Activated CD4-positive, alpha-beta T cell treated with anti-CD3 and anti-CD28 coated beads, Interleukin-2, amount 10 ng/mL, durations not matched to agents 24 days and 14 days (primary cell): ENCODE results near the gene TH. TPM values are rescaled to one million over a fixed set of nuclear protein-coding genes. Genes with fewer than 3 reads are reported as not detected.
"Not testable (repeated sequence)": the region's sequence is repeated elsewhere in the genome, so short reads cannot be mapped to it uniquely, and the experiment has no call there.

Source experiments
- DNase-seq: peaks from one replicate; pipeline ENCODE4 v3.0.0; 2022
- H3K27ac Mint-ChIP-seq: one replicate; pipeline ENCODE4 v1.8.0; 2022; ENCODE audit warnings: mild to moderate bottlenecking, mixed read lengths
- H3K27me3 Mint-ChIP-seq: one replicate; pipeline ENCODE4 v1.8.0; 2022; ENCODE audit warnings: mixed read lengths
- H3K36me3 Mint-ChIP-seq: one replicate; pipeline ENCODE4 v1.8.0; 2022; ENCODE audit warnings: low read depth, mild to moderate bottlenecking, mixed read lengths
- H3K4me1 Mint-ChIP-seq: one replicate; pipeline ENCODE4 v1.8.0; 2021; ENCODE audit warnings: mixed read lengths
- H3K4me3 Mint-ChIP-seq: one replicate; pipeline ENCODE4 v1.8.0; 2022; ENCODE audit warnings: mild to moderate bottlenecking, moderate library complexity, mixed read lengths
- H3K9me3 Mint-ChIP-seq: one replicate; pipeline ENCODE4 v1.8.0; 2021; ENCODE audit warnings: mixed read lengths
- intact Hi-C: fragments of 100-400 bp; cut with micrococcal nuclease; formaldehyde crosslinking; loops from one replicate; pipeline ENCODE4 v1.15.1; 2023
- total RNA-seq: library from RNA; stranded (reverse); gene quantifications from 2 replicates; pipeline ENCODE4 v1.2.3, GENCODE V29; 2022

TH gene
- total RNA-seq, 1 donor from 2014 or later = not detected

- Mint-ChIP-seq H3K4me1 (no peaks in the 10 kb centered on the region), H3K36me3 (no peaks in the 10 kb centered on the region), H3K27me3 (no peaks in the 10 kb centered on the region), H3K9me3 (no peaks in the 10 kb centered on the region), H3K4me3 (no peak overlapping the region), H3K27ac (no peak overlapping the region)
- DNase-seq = no peak
- intact Hi-C loops = no loop called here
Observed at GRCh38 chr11:2182692-2183474, 11.3 kb upstream of the TH start.

- Mint-ChIP-seq H3K9me3 (no peaks in the 10 kb centered on the region), H3K4me3 (no peak overlapping the region), H3K4me1 (no peaks in the 10 kb centered on the region), H3K27ac (no peak overlapping the region), H3K36me3 (no peaks in the 10 kb centered on the region), H3K27me3 (no peaks in the 10 kb centered on the region)
- no peak for DNase-seq
- intact Hi-C loops = no loop called here
Observed at GRCh38 chr11:2182075-2182474, 10.5 kb upstream of the TH start.

DNA sequence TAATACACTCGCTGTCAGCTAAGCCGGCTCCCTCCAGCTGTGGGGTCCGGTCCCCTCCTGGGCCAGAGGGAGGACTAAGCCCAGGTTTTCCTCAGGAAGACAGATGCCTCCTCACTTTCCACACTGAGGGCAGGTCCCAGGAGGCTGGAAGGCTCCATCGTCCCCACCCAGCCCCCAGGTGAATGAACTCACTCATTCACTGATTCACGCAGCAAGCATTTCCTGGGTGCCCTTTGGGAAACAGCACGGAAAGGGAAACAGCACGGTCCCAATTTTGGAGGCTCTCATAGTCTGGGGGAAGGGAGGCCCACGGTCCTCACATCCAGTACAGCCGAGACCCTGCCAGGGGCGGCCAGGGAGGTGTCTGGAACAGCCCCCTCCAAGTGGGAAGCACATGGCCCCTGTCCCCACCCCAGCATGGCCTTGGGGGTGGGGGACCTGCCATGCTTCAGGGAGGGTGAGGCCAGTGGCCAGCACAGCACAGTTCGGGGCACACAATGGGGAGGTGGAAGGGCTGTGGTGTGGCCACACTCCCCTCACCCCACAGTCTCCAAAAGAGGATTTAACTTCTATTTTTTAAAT, 9.3 kb upstream of the TH start:
- no peaks in the 10 kb centered on the region for H3K27me3 Mint-ChIP-seq

GRCh38 chr11:2180347-2180746, 8.7 kb upstream of the TH start:
- no peaks in the 10 kb centered on the region for H3K36me3 Mint-ChIP-seq

More for the DNA sequence above, 9.3 kb upstream of the TH start:
- Mint-ChIP-seq H3K4me1 (no peaks in the 10 kb centered on the region), H3K36me3 (no peaks in the 10 kb centered on the region), H3K27ac (no peak overlapping the region), H3K4me3 (no peak overlapping the region), H3K9me3 (no peaks in the 10 kb centered on the region)
- intact Hi-C loops = no loop called here
- no peak for DNase-seq

GRCh38 chr11:2179516-2179915, 7.9 kb upstream of the TH start:
- Mint-ChIP-seq H3K36me3 (no peaks in the 10 kb centered on the region), H3K4me1 (no peaks in the 10 kb centered on the region), H3K4me3 (no peak overlapping the region), H3K27ac (no peak overlapping the region), H3K27me3 (no peaks in the 10 kb centered on the region), H3K9me3 (no peaks in the 10 kb centered on the region)
- DNase-seq = no peak
- intact Hi-C loops = no loop called here

More at GRCh38 chr11:2180347-2180746, 8.7 kb upstream of the TH start:
- no peaks in the 10 kb centered on the region for H3K4me1 Mint-ChIP-seq
- no peak overlapping the region for H3K4me3 Mint-ChIP-seq
- no peak overlapping the region for H3K27ac Mint-ChIP-seq
- H3K27me3 Mint-ChIP-seq = no peaks in the 10 kb centered on the region
- no peak for DNase-seq
- intact Hi-C loops = no loop called here
- H3K9me3 Mint-ChIP-seq = no peaks in the 10 kb centered on the region

- Mint-ChIP-seq H3K36me3 (no peaks in the 10 kb centered on the region), H3K4me1 (no peaks in the 10 kb centered on the region), H3K27me3 (no peaks in the 10 kb centered on the region), H3K9me3 (no peaks in the 10 kb centered on the region), H3K27ac (no peak overlapping the region), H3K4me3 (no peak overlapping the region)
- DNase-seq = no peak
- intact Hi-C loops = no loop called here
Observed at GRCh38 chr11:2178906-2179494, 7.4 kb upstream of the TH start.

GRCh38 chr11:2178055-2178773, 6.6 kb upstream of the TH start:
- H3K36me3 Mint-ChIP-seq, H3K4me1 Mint-ChIP-seq, H3K4me3 Mint-ChIP-seq, H3K27me3 Mint-ChIP-seq, intact Hi-C loops, DNase-seq, H3K9me3 Mint-ChIP-seq, H3K27ac Mint-ChIP-seq: not testable (repeated sequence)

DNA sequence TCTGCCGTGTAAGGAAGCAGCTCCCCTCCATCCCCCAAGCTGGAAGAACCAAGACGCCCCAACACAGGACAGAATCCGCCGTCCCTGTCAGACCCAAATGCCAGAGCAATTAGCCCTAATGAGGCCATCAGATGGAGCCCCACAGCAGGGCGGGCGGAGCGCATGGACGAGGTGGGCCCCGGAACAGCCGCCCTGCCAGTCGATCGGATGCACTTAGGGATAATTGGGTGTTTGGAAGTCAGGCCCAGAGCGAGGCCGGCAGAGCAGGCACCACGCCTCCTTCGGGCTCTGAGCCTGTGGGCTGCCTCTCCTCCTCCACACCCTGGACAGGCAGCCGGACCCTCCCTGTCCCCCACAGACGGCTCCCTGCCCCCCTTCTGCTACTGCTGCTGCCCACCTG, 5.5 kb upstream of the TH start:
- Mint-ChIP-seq H3K36me3 (no peaks in the 10 kb centered on the region), H3K9me3 (no peaks in the 10 kb centered on the region), H3K4me1 (no peaks in the 10 kb centered on the region), H3K4me3 (no peak overlapping the region), H3K27ac (no peak overlapping the region), H3K27me3 (no peaks in the 10 kb centered on the region)
- intact Hi-C loops = no loop called here
- DNase-seq = no peak

DNA sequence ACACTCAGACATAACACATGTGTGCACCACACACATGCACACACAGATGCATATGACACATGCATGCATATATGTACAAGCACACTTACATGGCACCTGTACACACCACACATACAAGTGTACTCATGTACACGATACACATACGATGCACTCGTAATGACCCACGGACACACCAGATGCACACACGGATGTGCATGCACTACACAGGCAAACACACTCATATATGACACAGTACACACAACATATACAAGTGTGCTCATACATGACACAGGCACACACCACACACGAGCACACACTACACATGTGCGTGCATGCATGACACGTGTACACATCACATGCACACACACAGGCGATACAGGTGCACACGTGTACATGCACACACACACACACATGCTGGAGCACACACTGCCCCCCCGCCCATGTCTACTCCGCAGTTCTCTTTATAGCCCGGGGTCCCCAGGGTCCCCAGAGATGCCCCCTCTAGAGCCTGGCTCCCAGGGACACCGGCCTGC, 4.8 kb upstream of the TH start:
- DNase-seq = no peak
- Mint-ChIP-seq H3K9me3 (no peaks in the 10 kb centered on the region), H3K4me1 (no peaks in the 10 kb centered on the region), H3K4me3 (no peak overlapping the region), H3K27me3 (no peaks in the 10 kb centered on the region), H3K27ac (no peak overlapping the region), H3K36me3 (no peaks in the 10 kb centered on the region)
- intact Hi-C loops = no loop called here

DNA sequence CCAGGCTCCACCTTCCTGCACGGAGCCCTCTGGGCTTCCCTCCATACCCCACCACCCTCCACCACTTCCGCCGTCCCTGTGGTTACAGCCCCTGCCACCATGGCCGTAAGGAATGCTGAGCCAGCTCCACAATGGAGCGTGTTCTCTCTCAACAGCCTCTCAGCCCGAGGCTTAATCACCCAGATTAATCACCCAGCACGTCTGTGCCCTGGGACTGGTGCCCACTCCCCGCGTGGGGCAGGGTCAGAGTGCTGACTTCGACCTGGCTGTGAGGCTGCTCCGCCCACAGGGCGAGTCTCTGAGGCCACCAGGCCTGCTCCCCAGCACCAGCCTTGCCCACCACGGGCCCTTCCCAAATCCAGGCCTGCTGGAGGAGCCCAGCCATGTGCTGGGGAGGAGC, 4.0 kb upstream of the TH start:
- no peaks in the 10 kb centered on the region for H3K36me3 Mint-ChIP-seq
- intact Hi-C loops = no loop called here
- DNase-seq = no peak
- no peak overlapping the region for H3K27ac Mint-ChIP-seq
- no peaks in the 10 kb centered on the region for H3K4me1 Mint-ChIP-seq
- H3K4me3 Mint-ChIP-seq = no peak overlapping the region
- H3K9me3 Mint-ChIP-seq = no peaks in the 10 kb centered on the region
- H3K27me3 Mint-ChIP-seq = no peaks in the 10 kb centered on the region

DNA sequence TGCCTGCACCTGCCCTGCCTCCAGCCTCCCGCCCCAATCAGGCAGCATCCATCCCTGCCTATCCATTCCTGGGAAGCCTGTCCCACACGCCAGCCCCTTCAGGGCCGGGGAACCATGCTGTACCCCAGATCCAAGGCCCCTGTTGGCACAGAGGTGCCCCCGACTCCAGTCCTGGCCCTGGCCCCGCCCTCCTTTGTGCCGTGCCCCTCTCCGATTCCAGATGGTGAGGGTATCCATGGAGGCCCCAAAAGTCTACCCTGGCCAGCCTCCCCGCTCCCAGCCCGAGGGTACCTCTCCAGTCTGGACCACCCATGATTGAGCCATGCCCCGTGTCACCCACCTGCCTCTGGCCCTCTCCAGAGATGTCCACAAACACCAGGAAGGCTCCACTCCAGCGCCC, 2.7 kb upstream of the TH start:
- Mint-ChIP-seq H3K27ac (no peak overlapping the region), H3K9me3 (no peaks in the 10 kb centered on the region), H3K36me3 (no peaks in the 10 kb centered on the region), H3K27me3 (no peaks in the 10 kb centered on the region), H3K4me1 (no peaks in the 10 kb centered on the region), H3K4me3 (no peak overlapping the region)
- intact Hi-C loops = no loop called here
- no peak for DNase-seq

DNA sequence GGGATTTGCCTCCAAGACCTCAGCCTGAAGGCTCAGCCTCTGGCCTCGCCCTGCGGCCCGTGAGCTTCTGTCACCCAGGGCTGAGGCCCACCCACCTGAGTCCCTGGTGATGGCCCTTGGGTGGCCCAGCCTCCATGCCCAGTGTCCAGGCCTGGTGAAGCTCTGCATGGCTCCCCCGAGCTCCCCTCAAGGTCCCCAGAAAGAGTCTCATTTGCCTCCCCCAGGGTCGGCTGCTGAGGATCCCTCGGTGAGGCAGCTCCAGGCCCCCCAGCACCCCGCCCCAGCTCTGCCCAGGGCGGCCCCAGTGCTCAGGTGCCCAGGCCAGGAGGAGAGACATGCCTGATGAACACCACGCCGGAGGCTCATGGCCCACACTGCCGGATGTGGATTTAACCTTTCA, 2.1 kb upstream of the TH start:
- H3K4me3 Mint-ChIP-seq = no peak overlapping the region
- no peak overlapping the region for H3K27ac Mint-ChIP-seq
- H3K9me3 Mint-ChIP-seq = no peaks in the 10 kb centered on the region
- intact Hi-C loops = no loop called here
- H3K27me3 Mint-ChIP-seq = no peaks in the 10 kb centered on the region
- no peak for DNase-seq
- H3K36me3 Mint-ChIP-seq = no peaks in the 10 kb centered on the region
- no peaks in the 10 kb centered on the region for H3K4me1 Mint-ChIP-seq

- Mint-ChIP-seq H3K9me3 (no peaks in the 10 kb centered on the region), H3K4me3 (no peak overlapping the region), H3K4me1 (no peaks in the 10 kb centered on the region), H3K27ac (no peak overlapping the region), H3K36me3 (no peaks in the 10 kb centered on the region), H3K27me3 (no peaks in the 10 kb centered on the region)
- intact Hi-C loops = no loop called here
- no peak for DNase-seq
Observed at GRCh38 chr11:2173150-2173693, 1.6 kb upstream of the TH start.

DNA sequence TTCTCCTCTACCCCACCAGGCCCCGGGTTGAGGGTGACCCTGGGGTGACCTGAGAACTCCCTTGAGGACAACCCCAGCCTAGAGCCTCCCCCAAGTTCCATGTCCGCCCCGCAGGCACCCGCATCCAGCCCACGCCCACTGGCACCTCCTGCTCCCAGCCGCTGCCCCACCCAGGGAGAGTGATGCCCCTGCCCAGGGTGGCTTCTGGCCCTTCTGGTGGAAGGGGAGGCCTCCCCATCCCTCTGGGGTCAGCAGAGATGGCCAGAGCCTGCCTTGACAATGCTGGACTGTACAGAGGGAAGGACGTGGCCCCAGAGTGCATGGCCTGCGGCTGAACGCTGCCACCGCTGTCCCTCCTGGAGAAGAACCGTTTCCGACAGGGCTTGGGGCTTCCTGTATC, 1.1 kb upstream of the TH start:
- Mint-ChIP-seq H3K27ac (no peak overlapping the region), H3K4me1 (no peaks in the 10 kb centered on the region), H3K9me3 (no peaks in the 10 kb centered on the region), H3K4me3 (no peak overlapping the region), H3K27me3 (no peaks in the 10 kb centered on the region), H3K36me3 (no peaks in the 10 kb centered on the region)
- intact Hi-C loops = no loop called here
- DNase-seq = no peak
